Activated CD8-positive, alpha-beta memory T cell treated with anti-CD3 and anti-CD28 coated beads, Interleukin-2, amount 50 U/mL, for 1 hour (primary cell): ENCODE data around the gene MXRA7.
"Not testable (repeated sequence)": the region's sequence is repeated elsewhere in the genome, so short reads cannot be mapped to it uniquely, and the experiment has no call there.

Source experiments
- DNase-seq: peaks from one replicate; pipeline ENCODE4 v3.0.0-alpha.2; 2020; ENCODE audit errors: extremely low read depth

The MXRA7 gene

GRCh38 chr17:76735586-76736348 is 25.0 kb upstream of the MXRA7 start:
- DNase-seq: no peak

GRCh38 chr17:76735006-76735405 is 24.2 kb upstream of the MXRA7 start:
- no peak for DNase-seq

GRCh38 chr17:76734080-76734840 is 23.5 kb upstream of the MXRA7 start:
- no peak for DNase-seq

GRCh38 chr17:76733618-76733957 is 22.8 kb upstream of the MXRA7 start:
- no peak for DNase-seq

- DNase-seq: no peak
Measured at GRCh38 chr17:76732734-76733617, 22.2 kb upstream of the MXRA7 start.

- DNase-seq: not testable (repeated sequence)
Measured at GRCh38 chr17:76731800-76732733, 21.3 kb upstream of the MXRA7 start.

GRCh38 chr17:76727745-76728456 is 17.1 kb upstream of the MXRA7 start:
- no peak for DNase-seq

- no peak for DNase-seq
Measured at GRCh38 chr17:76726776-76727718, 16.3 kb upstream of the MXRA7 start, which contains the start of gene METTL23. TSS of gene METTL23 (plus strand) at chr17:76726839. CDS start at chr17:76729711, 2,872 bp downstream.

- DNase-seq: peak; percentile 93
Measured at GRCh38 chr17:76726231-76726775, 15.5 kb upstream of the MXRA7 start, which contains the start of gene JMJD6. TSS of gene JMJD6 (minus strand) at chr17:76726606. CDS start at chr17:76726475, 131 bp downstream.

- DNase-seq: peak; percentile 32
Measured at GRCh38 chr17:76725580-76726230, 14.9 kb upstream of the MXRA7 start.

- no peak for DNase-seq
Measured at GRCh38 chr17:76723812-76724211, 13.0 kb upstream of the MXRA7 start.

- DNase-seq: not testable (repeated sequence)
Measured at GRCh38 chr17:76722977-76723376, 12.2 kb upstream of the MXRA7 start.

GRCh38 chr17:76722279-76722678 is 11.5 kb upstream of the MXRA7 start:
- DNase-seq: no peak

GRCh38 chr17:76721463-76721862 is 10.7 kb upstream of the MXRA7 start:
- no peak for DNase-seq

GRCh38 chr17:76720941-76721340 is 10.2 kb upstream of the MXRA7 start:
- no peak for DNase-seq

- no peak for DNase-seq
Measured at GRCh38 chr17:76720211-76720610, 9.4 kb upstream of the MXRA7 start.

- no peak for DNase-seq
Measured at GRCh38 chr17:76718516-76718915, 7.8 kb upstream of the MXRA7 start.

- DNase-seq: no peak
Measured at GRCh38 chr17:76716839-76717215, 6.1 kb upstream of the MXRA7 start.
